Measurements from ENCODE around the gene PIK3CD. TPM values are rescaled to one million over a fixed set of nuclear protein-coding genes. Genes with fewer than 3 reads are reported as not detected.

PIK3CD gene
- total and polyA plus RNA-seq, 2 donors, result 15.1 to 30.4 TPM

- Histone ChIP-seq H3K36me3 (ENCODE audit: control insufficient read depth in 2 of 2, insufficient read depth in 2 of 2, low read length in 1 of 2) (peaks cover 18 to 24% of the 10 kb centered on the region in 2 donors), H3K4me3 (ENCODE audit: low read length in 2 of 2) (no peak overlapping the region), H3K27ac (ENCODE audit: low read depth in 1 of 2, low read length in 1 of 2) (no peak overlapping the region), H3K27me3 (ENCODE audit: control insufficient read depth in 2 of 2, insufficient read depth in 1 of 2, low read length in 1 of 2) (no peaks in the 10 kb centered on the region), H3K9me3 (ENCODE audit: control insufficient read depth in 2 of 2, insufficient read depth in 1 of 2, low read length in 1 of 2) (no peaks in the 10 kb centered on the region), H3K4me1 (ENCODE audit: control insufficient read depth in 2 of 2, insufficient read depth in 2 of 2, low read length in 2 of 2) (no peaks in the 10 kb centered on the region)
- 97% methylated on average over 3 of the region's 3 CpGs for WGBS
- no peak for DNase-seq (ENCODE audit: low read depth in 6 of 9, low spot score in 9 of 9)
Measured at GRCh38 chr1:9768983-9769382, 117.5 kb downstream of the PIK3CD start.

GRCh38 chr1:9770298-9770697 lies 118.8 kb downstream of the PIK3CD start:
- H3K4me1 ChIP-seq (ENCODE audit: control insufficient read depth in 2 of 2, insufficient read depth in 2 of 2, low read length in 2 of 2), result no peaks in the 10 kb centered on the region
- no peak overlapping the region for H3K4me3 ChIP-seq (ENCODE audit: low read length in 2 of 2)
- H3K27me3 ChIP-seq (ENCODE audit: control insufficient read depth in 2 of 2, insufficient read depth in 1 of 2, low read length in 1 of 2), result no peaks in the 10 kb centered on the region
- no peak for DNase-seq (ENCODE audit: low read depth in 6 of 9, low spot score in 9 of 9)
- H3K27ac ChIP-seq (ENCODE audit: low read depth in 1 of 2, low read length in 1 of 2), result no peak overlapping the region
- peaks cover 18 to 24% of the 10 kb centered on the region in 2 donors for H3K36me3 ChIP-seq (ENCODE audit: control insufficient read depth in 2 of 2, insufficient read depth in 2 of 2, low read length in 1 of 2)
- no peaks in the 10 kb centered on the region for H3K9me3 ChIP-seq (ENCODE audit: control insufficient read depth in 2 of 2, insufficient read depth in 1 of 2, low read length in 1 of 2)
- WGBS, result 95% methylated on average over 10 of the region's 10 CpGs

GRCh38 chr1:9774712-9775679 lies 123.5 kb downstream of the PIK3CD start:
- no peaks in the 10 kb centered on the region for H3K9me3 ChIP-seq (ENCODE audit: control insufficient read depth in 2 of 2, insufficient read depth in 1 of 2, low read length in 1 of 2)
- WGBS, result 96% methylated on average over 20 of the region's 20 CpGs
- no peak overlapping the region for H3K4me3 ChIP-seq (ENCODE audit: low read length in 2 of 2)
- no peak for DNase-seq (ENCODE audit: low read depth in 6 of 9, low spot score in 9 of 9)
- peaks cover 17 to 24% of the 10 kb centered on the region in 2 donors for H3K36me3 ChIP-seq (ENCODE audit: control insufficient read depth in 2 of 2, insufficient read depth in 2 of 2, low read length in 1 of 2)
- peak overlapping the region in 1 of 2 donors; percentile 55 for H3K27ac ChIP-seq (ENCODE audit: low read depth in 1 of 2, low read length in 1 of 2)
- H3K4me1 ChIP-seq (ENCODE audit: control insufficient read depth in 2 of 2, insufficient read depth in 2 of 2, low read length in 2 of 2), result peaks cover 0 to 3% of the 10 kb centered on the region in 2 donors
- no peaks in the 10 kb centered on the region for H3K27me3 ChIP-seq (ENCODE audit: control insufficient read depth in 2 of 2, insufficient read depth in 1 of 2, low read length in 1 of 2)

GRCh38 chr1:9776685-9777084 lies 125.2 kb downstream of the PIK3CD start:
- DNase-seq (ENCODE audit: low read depth in 6 of 9, low spot score in 9 of 9), result no peak
- peaks cover 0 to 3% of the 10 kb centered on the region in 2 donors for H3K4me1 ChIP-seq (ENCODE audit: control insufficient read depth in 2 of 2, insufficient read depth in 2 of 2, low read length in 2 of 2)
- no peaks in the 10 kb centered on the region for H3K9me3 ChIP-seq (ENCODE audit: control insufficient read depth in 2 of 2, insufficient read depth in 1 of 2, low read length in 1 of 2)
- peaks cover 14 to 16% of the 10 kb centered on the region in 2 donors for H3K36me3 ChIP-seq (ENCODE audit: control insufficient read depth in 2 of 2, insufficient read depth in 2 of 2, low read length in 1 of 2)
- no peak overlapping the region for H3K27ac ChIP-seq (ENCODE audit: low read depth in 1 of 2, low read length in 1 of 2)
- no peak overlapping the region for H3K4me3 ChIP-seq (ENCODE audit: low read length in 2 of 2)
- WGBS, result 98% methylated on average over 2 of the region's 2 CpGs
- no peaks in the 10 kb centered on the region for H3K27me3 ChIP-seq (ENCODE audit: control insufficient read depth in 2 of 2, insufficient read depth in 1 of 2, low read length in 1 of 2)

Other genes starting within 250 kb of the PIK3CD start
- gene SLC25A33, start 112.3 kb upstream of the PIK3CD start, total RNA-seq, result 4.6 TPM
- gene SLC25A33, start 112.3 kb upstream of the PIK3CD start, polyA plus RNA-seq, result 5.8 TPM
- gene TMEM201, start 62.8 kb upstream of the PIK3CD start, total RNA-seq, result 1.7 TPM
- 4.4 TPM for gene TMEM201, start 62.8 kb upstream of the PIK3CD start, polyA plus RNA-seq
- gene CLSTN1, start 172.2 kb downstream of the PIK3CD start, total RNA-seq, result 27.0 TPM
- 63.1 TPM for gene CLSTN1, start 172.2 kb downstream of the PIK3CD start, polyA plus RNA-seq

Data from thymus (tissue), 11 donors.